ENCODE results near the gene HMCN2.

- no peak for TF ChIP-seq CTCF (conservative IDR thresholded peaks at IDR 0.05; ENCODE audit: low read length)
- no peak for TF ChIP-seq EZH2phosphoT487 (IDR thresholded peaks at IDR 0.05; ENCODE audit: borderline replicate concordance, low read depth, low read length)
Observed at GRCh38 chr9:130429381-130429780, 163.8 kb downstream of the HMCN2 start.

Data from OCI-LY7 (cell line).